Measurements from ENCODE around the gene GRM5. TPM values are rescaled to one million over a fixed set of nuclear protein-coding genes. Genes with fewer than 3 reads are reported as not detected.
"Not testable (repeated sequence)": the region's sequence is repeated elsewhere in the genome, so short reads cannot be mapped to it uniquely, and the experiment has no call there.

Gene GRM5
- total RNA-seq, result 0.21 TPM

DNA sequence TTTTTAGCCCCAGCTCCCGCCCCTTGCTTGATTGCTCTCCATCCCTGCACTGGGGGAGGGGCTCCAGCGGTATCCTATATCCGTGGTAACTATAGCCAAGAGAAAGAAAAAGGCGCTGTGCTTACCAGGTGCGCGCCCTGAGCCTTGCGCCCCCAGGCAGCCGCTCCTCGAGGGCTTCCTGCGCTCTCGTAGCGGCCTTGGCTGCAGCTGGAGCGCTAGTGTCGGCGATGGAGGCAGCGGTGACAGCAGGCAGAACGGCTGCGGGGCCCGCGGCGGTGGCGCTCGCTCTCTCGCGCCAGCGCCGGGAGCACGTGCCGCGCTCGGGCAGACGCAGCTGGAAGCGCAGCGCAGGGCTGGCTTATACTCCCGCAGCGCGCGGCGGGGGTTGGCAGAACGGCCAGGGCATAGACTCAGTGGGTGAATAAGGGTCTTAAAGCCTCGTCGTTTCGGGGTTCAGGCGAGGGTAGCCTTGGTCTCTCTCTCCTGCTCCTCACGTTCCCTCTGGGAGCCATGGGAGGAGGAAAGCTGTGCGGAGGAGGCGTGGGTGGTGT, at the start of gene GRM5:
GRM5 (minus strand) TSS at position 332 of the 551 bp plus-strand sequence. CDS start 18,110 bp downstream, outside the sequence.
- not testable (repeated sequence) for DNase-seq

DNA sequence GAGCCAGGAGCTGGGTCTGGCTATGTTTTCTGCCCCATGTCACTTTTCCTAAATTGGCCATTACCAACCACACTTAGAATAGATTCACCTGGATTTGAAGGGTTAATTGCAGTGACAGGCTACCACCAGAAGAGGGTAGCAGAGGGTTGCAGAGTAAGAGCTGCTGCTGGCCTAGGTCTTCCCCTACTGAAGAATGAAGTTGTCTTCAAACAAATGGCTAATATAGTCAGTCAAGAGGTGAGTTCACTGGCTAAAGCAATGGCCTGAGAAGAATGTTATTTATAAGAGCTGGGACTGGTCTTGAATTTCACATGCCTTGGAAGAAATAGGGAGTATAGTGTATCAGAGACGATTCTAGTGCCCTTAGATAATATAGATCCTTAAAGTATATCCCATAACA, 32.2 kb upstream of the GRM5 start:
- DNase-seq, result peak; percentile 9

DNA sequence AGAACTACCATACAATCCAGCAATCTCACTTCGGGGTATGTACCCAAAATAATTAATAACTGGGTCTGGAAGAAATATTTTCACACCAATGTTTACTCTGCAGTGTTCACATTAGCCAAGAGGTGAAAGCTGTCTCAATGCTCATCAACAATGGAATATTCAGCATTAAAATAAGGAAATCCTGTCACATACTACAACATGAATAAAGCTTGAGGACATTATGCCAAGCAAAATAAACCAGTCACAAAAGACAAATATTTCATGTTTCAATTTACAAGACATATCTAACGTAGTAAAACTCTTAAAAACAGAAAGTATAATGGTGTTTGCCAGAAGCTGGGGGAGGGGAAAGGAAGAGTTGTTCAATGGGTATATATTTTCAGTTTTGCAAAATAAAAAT, 28.0 kb upstream of the GRM5 start:
- not testable (repeated sequence) for DNase-seq

DNA sequence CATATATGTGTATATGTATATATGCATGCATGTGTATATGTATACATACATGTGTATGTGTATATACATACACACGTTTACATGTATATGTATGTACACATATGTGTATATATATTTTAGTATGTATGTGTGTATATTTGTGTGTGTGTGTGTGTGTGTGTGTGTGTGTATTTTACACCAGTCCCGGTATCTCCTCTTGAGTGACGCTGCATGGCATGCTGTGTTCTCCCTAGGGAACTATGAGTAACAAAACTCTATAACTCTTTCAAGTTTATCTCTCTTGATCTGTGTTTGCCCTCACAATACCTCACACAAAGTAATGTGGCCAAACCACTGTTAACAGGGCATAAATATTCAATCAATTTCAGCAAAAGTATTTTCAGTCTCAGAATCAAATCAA, 19.2 kb upstream of the GRM5 start:
- not testable (repeated sequence) for DNase-seq

DNA sequence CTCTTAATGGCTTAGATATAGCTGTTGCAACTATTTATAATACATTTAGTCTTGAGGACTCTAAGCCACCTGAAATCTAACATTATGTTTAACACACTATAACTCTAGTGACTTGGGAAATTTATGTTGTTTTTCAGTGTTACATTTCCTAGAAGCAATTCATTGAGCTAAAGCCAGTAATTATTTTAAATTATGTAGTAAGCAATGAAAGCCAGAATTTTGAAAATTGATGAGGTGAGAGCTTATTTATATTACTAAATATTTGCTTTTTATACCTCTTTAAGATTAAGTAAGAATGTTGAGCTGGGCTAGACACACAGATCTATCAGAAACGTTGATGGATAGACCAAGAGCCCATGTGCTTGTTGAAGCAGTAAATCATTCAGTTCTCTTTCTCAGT, 5.1 kb upstream of the GRM5 start:
- not testable (repeated sequence) for DNase-seq

- no peak for DNase-seq
These were observed 1.5 kb upstream of the GRM5 start for GRCh38 chr11:89067264-89067663.

- no peak for DNase-seq
These were observed 716 bp downstream of the GRM5 start for GRCh38 chr11:89065066-89065465.

DNA sequence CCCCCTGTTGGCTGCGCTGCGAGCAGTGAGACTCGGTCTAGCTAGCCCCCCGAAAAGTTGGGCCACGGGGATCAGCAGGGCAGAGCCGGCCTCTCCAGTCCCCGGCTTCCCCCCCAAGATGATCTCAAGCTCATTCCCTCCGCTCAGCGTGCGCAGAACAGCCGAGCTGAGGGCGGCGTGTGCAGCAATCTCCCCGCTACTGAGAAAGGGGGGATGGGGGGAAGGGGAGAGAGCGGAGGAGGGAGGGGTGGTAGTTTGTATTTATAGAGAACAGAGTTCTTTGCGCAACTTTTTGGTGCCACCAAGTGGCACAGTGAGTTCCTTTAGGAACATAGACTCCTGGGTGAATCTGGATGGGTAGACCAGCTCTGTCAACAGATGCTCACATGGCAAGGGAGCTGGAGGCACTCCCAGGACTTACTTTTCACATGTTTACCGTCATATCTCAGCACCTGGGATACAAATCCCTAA, 2.3 kb downstream of the GRM5 start:
- not testable (repeated sequence) for DNase-seq

GRCh38 chr11:89062771-89063298, 2.9 kb downstream of the GRM5 start:
- not testable (repeated sequence) for DNase-seq

DNA sequence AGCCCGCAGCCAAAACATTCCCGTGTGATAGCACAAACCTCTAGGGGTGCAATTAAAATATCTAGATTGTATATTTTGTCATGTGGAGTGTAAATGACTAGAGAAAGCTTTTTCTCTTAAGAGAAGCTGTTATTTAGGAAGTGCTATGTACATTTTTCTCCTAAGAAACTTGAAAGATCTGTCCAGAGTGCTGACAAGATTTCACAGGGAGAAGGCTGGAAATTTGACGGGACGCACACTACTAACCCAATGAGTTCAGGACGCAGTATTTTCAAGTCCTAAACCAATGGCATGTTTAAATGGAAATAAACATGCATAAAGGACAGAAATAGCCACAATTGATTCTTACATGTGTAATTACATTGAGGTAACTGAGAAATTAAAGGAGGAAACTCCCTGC, 3.9 kb downstream of the GRM5 start:
- peak; percentile 27 for DNase-seq

GRCh38 chr11:89057406-89057805, 8.4 kb downstream of the GRM5 start:
- DNase-seq, result not testable (repeated sequence)

DNA sequence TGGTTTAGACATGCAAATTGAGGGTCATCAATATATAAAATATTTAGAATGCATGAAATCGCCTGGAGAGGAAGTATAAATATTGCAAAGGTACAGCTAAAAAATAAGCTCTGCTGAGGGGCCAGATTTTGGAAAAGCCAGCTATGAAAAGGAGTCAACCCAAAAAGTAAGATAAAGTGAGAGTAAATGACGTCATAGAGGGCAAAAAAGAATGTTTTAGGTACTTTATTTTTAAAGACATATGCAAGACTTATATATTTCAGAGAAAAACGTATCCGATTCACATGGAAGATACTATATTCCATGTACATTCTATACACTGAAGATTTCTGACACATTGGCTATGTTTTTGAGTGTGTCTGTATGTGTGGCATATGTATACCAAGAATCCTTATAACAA, 13.6 kb downstream of the GRM5 start:
- no peak for DNase-seq

- DNase-seq, result not testable (repeated sequence)
These were observed 18.6 kb downstream of the GRM5 start for GRCh38 chr11:89047159-89047558.

GRCh38 chr11:89043861-89044588, 21.8 kb downstream of the GRM5 start:
- DNase-seq, result not testable (repeated sequence)

GRCh38 chr11:89029671-89030070, 36.1 kb downstream of the GRM5 start:
- DNase-seq, result not testable (repeated sequence)

DNA sequence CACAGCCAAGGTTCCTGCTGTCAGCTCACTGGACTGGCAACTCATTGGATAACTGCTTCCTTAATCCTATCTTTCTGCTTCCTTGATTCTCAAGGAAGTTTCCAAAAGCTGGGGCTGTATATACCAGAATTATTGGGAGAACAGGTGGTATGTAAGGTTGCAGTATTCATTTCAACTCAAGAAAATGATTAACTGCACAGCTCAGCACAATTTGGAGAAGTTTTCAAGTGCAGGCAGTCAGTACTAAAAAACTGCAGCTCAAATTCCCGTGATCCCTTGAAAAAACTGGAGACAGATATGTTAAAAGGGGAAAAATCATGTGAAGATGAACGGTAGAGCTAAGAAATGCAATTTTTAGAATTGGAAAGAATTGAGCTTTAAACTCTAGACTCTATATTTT, 44.4 kb downstream of the GRM5 start:
- no peak for DNase-seq

- peak; percentile 2 for DNase-seq
These were observed 45.8 kb downstream of the GRM5 start for GRCh38 chr11:89019827-89020547.

GRCh38 chr11:89016214-89016613, 49.6 kb downstream of the GRM5 start:
- DNase-seq, result no peak

GRCh38 chr11:89015614-89016013, 50.2 kb downstream of the GRM5 start:
- no peak for DNase-seq

DNA sequence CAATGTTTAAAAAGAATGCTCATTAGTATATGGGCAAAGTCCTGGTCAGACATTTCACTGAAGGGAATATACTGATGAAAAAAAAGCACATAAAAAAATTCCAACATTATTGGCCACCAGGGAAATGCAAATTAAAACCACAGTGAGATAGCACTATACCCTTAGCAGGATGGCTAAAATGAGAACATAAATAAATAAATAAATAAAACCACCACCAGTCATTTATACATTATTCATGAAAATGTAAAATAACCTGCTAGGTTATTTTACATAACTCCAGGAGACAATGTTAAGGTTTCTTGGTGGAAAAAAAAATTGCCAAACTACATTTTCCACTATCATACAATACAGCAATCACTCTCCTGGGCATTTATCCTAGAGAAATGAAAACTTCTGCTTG, 64.9 kb downstream of the GRM5 start:
- DNase-seq, result not testable (repeated sequence)

DNA sequence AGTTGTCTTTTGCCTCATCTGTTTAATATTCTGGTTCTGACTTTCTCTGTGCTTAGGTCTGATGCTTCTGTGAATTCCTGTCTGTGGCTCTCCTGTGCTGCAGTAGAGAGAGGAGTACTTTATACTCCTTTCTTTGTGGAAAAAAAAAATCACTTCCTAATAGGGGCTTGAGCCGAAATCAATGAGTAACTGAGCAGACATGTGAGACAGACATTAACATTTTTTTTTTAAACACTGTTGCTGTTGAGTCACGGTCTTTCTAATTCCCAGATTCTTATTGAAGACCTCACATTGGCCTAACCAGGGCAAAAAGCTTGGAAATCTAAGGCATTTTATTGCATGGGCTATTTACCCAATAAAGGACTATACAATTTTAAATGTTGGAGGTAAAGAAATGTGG, 86.1 kb downstream of the GRM5 start:
- no peak for DNase-seq

GRCh38 chr11:88978992-88979391, 86.8 kb downstream of the GRM5 start:
- not testable (repeated sequence) for DNase-seq

DNA sequence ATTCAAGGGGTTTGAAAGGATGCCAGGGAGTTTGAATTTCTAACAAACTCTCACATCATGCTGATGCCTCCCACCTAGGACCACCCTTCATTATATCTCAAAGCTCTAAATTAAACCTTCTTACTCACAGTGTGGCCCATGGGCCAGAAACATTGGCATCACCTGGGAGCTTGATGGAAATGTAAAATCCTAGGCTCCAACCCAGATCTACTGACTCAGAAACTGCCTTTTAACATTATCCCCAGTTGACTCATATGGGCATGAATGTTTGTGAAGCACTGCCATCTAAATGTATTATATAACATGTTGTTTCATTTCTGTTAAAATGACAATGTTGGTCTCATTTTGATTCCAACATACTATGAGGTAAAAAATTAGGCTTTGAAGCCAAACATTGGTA, 90.3 kb downstream of the GRM5 start:
- DNase-seq, result not testable (repeated sequence)
